Stimulated activated CD8-positive, alpha-beta memory T cell treated with anti-CD3 and anti-CD28 coated beads, Interleukin-4, amount 100 ng/mL, for 24 hours (primary cell): ENCODE results near the gene NELFB.
A peak's percentile ranks its signal among the peaks of the same experiment; 100 is the strongest.
"Not testable (repeated sequence)": the region's sequence is repeated elsewhere in the genome, so short reads cannot be mapped to it uniquely, and the experiment has no call there.

Experiments
- DNase-seq: peaks from one replicate; pipeline ENCODE4 v3.0.0-alpha.2; 2020; ENCODE audit warnings: low read depth

NELFB gene

DNA sequence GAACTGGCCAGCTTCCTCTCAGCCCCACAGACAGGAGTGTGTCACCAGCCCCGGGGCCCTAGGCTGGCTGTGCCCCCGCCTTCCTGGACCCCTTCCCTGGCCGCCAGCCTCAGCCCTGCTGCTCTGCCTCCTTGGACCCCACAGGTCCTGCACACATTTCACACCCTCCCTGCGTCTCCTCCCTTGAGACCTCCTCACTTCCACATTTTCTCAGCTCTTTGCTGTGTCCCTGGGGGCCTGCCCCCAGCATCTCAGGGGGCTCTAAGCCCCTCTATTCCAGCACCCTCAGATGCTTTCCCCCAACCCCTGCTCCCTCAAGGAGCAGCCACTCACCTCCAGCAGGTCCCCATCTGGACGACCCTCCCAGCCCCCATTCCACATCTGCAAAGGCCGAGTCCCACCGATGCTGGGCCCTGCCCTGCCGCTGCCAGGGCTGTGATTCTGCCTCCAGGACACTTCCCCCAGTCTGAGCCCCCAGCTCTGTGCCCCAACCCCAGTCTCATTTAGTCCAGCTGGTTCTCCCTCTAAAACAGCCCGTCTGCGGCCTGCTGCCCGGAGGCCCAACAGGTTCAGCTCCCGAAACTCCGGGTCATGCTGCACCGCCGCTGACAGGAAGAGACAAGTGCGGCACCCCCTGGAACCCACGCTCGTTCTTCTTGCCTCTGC lies 20.2 kb upstream of the NELFB start:
- no peak for DNase-seq

DNA sequence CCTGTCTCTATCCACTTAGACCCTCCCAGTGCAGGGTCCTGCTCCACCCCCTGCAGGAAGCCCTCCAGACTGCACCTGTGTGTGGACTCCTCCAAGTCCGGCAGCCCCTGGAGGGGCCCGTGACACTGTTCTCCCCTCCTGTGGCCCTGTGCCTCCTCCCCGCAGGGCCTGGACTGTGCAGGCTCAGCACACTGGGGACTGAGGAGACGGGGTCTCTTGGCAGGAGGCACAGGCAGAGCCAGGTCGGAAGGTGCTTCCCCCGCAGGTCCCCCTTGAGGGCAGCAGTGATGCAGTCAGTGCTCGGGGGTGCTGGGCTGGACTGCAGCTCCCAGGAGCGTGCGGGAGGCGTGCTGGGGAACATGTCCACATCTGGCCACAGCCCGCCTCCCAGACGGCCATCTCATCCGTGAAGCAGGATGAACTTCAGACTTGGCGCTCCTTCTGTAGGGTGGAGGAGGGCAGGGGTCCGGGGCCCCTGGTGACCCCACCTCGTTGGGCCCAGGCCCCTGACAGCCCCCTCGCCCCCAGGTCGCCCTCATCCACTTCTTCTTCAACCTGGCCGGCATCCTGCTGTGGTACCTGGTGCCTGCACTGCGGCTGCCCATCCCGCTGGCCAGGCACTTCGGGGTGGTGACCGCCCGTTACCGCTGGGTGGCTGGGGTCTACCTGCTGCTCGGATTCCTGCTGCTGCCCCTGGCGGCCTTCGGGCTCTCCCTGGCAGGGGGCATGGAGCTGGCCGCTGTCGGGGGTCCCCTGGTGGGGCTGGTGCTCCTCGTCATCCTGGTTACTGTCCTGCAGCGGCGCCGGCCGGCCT lies 19.5 kb upstream of the NELFB start:
- no peak for DNase-seq

DNA sequence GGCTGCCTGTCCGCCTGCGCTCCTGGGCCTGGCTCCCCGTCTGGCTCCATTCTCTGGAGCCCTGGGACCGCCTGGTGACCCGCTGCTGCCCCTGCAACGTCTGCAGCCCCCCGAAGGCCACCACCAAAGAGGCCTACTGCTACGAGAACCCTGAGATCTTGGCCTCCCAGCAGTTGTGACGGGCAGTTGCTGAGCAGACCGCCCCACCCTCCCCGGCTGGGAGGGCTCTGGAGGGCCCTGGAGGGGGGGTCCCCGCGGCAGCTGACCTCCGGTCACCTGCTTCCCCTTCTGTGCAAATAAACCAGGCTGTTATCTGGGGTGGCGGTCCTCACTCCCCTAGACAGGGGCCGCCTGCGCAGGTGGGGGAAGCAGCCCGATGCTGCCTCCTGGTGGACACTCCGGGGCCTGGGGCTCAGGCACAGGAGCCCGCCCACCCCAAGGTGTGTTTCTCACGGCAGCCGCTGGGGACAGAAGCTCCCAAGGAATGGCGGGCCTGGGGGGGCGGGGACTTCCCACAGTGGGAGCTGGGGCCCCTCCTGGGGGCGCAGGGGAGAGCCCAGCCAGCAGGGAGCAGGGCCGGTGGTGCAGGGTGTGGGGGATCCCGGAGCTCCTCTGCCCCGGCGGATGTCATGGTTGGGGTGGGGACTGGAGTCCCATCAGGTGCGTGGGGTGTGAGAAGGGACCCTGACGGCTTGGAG lies 18.7 kb upstream of the NELFB start:
- DNase-seq = peak; percentile 87

DNA sequence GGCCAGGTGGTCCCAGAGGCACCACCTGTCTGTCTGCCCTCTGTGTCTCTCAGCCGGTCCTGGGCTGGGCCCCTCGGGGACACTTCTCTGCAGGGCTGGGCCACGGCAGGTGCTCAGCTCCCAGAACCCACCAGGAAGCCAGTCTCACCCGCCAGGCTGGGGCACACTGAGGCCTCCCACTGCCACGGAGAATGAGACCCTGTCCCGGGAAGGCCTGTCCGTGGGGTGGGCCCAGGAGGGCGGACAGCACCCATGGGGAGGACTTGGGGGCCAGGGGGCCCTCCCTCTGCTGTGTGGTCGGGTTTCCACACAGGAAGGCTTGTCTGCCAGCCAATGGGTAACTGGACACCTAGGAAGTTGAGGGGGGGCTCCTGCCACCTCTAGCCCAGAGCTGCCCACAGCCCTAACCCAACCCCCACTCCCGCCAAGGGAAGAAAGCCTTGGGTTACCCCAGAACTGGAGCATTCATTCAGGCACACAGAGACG lies 18.1 kb upstream of the NELFB start:
- DNase-seq = no peak

GRCh38 chr9:137237759-137238726 lies 17.1 kb upstream of the NELFB start:
- DNase-seq = no peak

DNA sequence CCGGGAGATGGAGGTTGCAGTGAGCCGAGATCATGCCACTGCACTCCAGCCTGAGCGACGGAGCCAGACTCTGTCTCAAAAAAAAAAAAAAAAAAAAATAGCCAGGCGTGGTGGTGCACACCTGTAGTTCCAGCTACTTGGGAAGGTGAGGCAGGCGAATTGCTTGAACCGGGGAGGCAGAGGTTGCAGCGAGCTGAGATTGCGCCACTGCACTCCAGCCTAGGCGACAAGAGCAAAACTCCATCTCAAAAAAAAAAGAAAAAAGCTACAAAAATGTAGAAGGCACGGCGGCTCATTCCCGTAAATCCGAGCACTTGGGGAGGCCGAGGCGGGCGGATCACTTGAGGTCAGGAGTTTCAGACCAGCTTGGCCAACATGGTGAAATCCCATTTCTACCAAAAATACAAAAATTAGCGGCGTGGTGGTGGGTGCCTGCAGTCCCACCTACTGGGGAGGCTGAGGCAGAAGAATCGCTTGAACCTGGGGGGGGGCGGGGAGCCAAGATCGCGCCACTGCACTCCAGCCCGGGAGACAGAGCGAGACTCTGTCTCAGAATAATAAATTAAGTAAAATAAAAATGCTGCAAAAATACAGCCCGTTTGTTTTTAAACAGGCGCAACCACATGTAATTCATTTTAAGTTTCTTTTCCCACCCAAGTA lies 15.5 kb upstream of the NELFB start:
- not testable (repeated sequence) for DNase-seq

GRCh38 chr9:137240318-137240840 lies 14.7 kb upstream of the NELFB start:
- DNase-seq = peak; percentile 68

DNA sequence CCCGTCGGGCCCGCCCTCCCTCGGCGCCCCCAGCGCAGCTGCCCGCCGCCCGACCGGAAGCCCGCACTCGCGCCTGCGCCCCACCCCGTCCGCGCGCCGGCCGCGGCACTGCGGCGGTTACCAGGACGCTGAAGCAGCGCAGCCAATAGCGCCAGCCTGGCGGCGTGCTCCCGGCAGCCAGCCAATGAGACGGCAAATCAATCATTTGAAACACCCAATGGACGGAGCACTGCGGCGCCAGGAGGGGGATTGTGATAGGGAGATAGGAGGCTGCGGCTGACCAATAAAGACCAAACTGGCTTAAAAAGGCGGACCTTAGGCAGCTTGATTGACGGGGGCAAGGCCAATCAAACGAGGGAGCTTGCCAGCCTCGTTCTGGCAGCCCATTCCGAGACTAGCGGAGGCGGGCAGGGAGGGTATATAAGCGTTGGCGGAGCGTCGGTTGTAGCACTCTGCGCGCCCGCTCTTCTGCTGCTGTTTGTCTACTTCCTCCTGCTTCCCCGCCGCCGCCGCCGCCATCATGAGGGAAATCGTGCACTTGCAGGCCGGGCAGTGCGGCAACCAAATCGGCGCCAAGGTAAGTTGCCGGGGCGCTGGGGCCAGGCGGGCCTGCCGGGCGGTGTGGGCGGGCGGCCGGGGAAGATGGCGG lies 14.2 kb upstream of the NELFB start, which contains the start of gene TUBB4B:
TUBB4B (plus strand) TSS at position 447 of the 649 bp plus-strand sequence; CDS start at position 521, 74 bp downstream.
- peak; percentile 94 for DNase-seq

- peak; percentile 64 for DNase-seq
Observed at GRCh38 chr9:137241490-137242268, 13.4 kb upstream of the NELFB start.

DNA sequence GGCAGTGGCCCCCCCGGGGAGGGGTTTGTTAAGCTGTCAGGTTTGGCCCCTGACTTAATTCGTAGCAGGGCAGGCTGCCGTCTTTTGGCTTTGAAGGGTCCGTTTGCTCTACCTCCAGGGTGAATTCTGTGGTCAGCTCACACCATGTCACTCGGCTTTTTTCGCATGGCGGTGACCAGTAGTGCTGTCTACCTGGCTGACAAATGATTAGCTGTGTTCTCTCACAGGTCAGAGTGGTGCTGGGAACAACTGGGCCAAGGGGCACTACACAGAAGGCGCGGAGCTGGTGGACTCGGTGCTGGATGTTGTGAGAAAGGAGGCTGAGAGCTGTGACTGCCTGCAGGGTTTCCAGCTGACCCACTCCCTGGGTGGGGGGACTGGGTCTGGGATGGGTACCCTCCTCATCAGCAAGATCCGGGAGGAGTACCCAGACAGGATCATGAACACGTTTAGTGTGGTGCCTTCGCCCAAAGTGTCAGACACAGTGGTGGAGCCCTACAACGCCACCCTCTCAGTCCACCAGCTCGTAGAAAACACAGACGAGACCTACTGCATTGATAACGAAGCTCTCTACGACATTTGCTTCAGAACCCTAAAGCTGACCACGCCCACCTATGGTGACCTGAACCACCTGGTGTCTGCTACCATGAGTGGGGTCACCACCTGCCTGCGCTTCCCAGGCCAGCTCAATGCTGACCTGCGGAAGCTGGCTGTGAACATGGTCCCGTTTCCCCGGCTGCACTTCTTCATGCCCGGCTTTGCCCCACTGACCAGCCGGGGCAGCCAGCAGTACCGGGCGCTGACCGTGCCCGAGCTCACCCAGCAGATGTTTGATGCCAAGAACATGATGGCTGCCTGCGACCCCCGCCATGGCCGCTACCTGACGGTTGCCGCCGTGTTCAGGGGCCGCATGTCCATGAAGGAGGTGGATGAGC lies 12.6 kb upstream of the NELFB start:
- DNase-seq = no peak

DNA sequence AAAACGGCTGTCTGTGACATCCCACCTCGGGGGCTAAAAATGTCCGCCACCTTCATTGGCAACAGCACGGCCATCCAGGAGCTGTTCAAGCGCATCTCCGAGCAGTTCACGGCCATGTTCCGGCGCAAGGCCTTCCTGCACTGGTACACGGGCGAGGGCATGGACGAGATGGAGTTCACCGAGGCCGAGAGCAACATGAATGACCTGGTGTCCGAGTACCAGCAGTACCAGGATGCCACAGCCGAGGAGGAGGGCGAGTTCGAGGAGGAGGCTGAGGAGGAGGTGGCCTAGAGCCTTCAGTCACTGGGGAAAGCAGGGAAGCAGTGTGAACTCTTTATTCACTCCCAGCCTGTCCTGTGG lies 11.9 kb upstream of the NELFB start:
- DNase-seq = not testable (repeated sequence)

DNA sequence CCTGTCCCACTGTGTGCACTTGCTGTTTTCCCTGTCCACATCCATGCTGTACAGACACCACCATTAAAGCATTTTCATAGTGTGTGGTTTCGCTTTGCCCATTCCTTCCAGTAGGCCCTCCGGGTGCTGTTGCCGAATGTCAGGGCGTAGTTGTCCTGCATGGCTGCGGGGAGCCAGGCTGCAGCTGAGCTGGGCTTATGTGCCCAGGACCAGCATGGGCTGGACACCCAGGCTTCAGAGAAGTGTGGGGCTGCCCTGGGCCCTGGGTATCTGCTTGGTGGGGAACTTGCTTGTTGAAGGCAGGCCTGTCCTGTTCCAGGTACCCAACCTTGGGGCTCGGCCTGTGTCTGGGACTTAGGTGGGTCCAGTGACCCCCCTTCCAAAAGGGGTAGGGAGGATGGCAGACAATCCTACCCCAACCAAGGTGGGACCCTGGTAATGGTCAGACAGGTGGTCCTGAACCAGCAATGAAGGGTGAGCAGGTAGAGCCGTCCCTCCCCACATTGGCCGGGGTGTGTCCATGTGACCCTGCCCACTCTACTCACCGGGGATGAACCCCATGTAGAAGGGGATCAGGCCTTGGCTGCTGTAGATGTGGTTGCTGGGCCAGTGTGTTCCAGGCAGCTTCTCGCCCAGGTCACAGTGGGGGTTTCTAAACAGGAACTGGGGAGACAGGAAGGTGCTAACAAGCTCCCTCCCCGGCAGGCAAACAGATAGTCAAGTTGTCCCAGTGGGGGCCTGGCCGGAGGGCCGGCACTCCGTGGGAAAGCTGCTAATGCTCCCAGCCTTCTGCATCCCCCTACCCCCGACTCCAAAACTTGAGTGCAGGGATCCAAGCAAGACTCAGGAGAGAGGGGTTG lies 11.3 kb upstream of the NELFB start:
- no peak for DNase-seq

GRCh38 chr9:137244486-137245449 lies 10.4 kb upstream of the NELFB start:
- DNase-seq = no peak

- DNase-seq = no peak
Observed at GRCh38 chr9:137245450-137246421, 9.4 kb upstream of the NELFB start.
